NOMO-1 treated with DMSO at 0.1 percent for 48 hours (cell line): Measurements from ENCODE around the gene DOK6.

ENCODE experiments used
- DNase-seq: peaks from one replicate; lab custom pipeline; 2025; ENCODE audit not compliant: unreplicated experiment; lab: John Stamatoyannopoulos, UW

DOK6 gene

DNA sequence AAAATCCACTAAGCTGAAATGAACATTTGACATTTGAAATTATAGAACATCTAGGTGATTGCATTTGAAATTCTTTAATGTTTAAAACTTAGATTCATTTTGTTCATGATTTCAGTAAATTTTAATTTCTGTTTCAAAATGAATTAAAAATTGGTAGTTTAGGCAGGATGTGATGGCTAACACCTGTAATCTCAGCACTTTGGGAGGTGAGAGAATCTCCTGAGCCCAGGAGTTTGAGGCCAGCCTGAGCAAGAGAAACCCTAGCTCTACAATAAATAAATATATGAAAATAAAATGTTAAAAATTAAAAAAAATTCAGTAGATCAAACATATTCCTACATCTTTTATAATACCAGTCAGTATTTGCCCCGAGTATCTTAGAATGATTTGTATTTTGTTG lies 330.0 kb downstream of the DOK6 start:
- DNase-seq: no peak

DNA sequence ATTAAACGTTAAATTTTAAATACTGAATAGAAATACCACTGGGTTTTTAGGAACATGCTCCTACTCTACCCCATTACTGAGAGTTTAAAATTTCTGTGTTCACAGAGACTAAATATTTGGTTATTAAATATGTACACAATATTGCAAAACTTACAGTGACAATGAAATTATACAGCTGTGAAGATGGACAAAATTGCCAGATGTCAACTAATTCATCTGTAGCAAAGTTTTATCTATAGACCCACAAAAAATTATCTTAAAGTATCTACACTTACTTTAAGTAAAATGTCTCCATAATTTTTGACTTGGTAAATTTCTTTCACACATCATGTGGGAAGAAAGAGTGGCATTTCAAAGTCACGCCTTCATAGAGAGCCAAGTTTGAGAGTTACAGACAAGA lies 333.8 kb downstream of the DOK6 start:
- no peak for DNase-seq

DNA sequence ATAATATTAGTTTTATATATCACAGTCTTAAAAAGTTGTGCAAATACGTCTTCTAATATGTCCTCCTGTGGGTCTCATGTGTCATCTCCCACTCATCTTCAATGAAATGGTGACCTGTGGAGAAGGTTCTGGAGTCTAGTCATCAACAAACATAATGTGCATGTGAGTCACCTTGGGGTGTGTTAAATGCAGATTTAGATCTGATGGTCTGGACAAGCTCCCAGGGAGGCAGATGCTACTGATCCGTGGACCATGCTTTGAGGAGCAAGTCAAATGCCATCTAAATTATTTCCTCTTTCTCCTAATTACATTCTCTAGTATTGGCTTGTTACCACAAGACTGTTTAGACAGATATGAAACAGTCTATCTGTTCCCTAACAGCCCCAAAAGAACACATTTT lies 336.0 kb downstream of the DOK6 start:
- DNase-seq: no peak

DNA sequence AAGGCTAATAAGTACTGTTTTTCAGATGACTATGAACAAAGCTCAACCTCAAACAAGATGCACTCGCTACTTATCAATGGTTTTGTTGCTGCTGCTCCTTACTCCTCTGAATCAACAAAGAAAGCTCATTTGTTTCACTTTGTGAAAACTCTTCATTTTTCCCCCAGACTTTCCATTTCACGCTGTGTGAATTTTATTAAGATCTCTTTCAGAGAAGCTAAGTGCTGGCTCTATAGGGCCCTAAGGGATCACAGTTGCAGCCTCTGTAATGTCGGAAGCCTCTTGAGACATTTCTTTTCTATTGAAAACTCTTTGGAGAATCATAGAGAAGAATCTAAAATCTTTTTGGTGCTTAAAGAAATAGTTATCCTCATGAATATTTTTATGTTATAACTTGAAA lies 337.2 kb downstream of the DOK6 start:
- DNase-seq: no peak

DNA sequence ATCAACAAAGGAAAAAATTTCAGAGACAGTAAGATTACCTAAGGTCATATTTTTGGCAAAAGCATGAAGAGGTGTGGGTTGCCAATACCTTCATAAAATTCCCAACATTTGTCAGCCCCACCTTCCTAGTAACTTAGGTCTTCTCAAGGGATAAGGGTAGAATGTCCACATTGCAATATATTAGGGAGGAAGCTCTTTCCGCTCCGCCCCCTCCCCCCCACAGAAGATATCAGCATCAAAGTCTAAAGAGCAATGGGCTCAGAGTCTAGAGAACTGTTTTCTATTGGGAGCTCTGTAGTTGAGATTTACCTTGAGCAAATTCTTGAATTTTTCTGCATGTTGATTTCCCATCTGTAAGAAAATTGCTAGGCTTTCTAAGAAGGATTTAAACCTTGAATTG lies 346.7 kb downstream of the DOK6 start:
- DNase-seq: no peak

DNA sequence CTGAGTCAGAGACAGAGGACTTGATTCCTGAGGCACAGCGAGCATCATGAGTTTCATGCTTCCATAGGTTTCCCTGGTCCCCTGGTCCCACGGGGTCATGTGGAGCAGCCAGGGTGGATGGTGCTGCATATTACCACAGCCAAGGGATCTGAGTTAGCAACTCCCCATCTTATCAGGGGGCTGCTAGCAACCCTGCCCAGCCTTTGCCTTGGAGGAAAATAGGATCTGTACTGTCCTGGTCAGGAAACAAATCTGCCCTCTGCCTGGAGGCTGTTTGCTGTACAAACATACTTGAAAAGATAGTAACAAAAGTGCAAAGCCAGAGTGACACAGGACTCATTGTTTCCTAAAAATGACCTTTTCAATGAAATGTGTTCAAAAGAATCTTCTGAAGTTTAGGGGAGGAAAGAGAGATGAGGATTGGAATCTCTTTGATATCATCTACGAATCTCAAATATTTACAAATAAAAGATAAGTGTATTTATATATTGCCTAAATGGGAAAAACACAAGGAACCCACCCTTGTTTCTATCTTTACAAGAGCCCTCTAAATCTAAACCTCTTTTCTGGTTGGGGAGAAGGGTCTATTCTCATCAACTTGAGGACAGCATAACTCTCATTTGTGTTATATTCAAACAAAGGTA lies 352.2 kb downstream of the DOK6 start:
- no peak for DNase-seq

DNA sequence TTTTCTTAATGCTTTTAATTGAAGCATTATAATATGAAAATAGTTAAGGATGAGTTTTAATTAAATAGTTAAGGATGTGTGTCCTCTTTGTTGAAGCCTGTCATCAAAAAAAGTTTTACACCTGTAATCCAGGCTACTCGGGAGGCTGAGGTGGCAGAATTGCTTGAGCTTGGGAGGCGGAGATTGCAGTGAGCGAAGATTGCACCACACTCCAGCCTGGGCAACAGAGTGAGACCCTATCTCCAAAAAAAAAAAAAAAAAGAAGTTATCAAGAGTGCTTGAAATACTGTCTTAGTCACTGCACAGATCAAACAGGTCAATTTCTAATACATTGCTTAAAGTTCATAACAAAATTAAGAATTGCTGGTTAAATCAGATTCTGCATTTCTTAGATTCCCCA lies 353.4 kb downstream of the DOK6 start:
- DNase-seq: no peak

DNA sequence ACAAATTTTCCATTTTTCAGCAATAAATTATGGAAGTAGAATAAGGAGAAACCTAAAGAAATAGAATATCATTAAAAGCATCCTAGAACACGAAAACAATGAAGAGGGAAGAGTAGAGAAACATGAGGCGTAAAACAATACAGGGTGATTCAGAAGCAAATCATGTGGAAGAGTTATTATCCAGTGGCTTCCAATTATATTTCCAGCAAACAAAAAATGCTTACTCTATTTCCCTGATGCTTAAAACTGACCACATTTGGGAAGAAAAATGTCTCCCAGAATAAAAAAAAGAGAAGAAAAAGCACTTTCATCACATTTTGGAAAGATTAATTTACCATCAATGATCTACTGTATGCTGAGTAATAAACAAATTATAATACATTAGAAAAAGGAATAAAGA lies 354.4 kb downstream of the DOK6 start:
- DNase-seq: no peak

DNA sequence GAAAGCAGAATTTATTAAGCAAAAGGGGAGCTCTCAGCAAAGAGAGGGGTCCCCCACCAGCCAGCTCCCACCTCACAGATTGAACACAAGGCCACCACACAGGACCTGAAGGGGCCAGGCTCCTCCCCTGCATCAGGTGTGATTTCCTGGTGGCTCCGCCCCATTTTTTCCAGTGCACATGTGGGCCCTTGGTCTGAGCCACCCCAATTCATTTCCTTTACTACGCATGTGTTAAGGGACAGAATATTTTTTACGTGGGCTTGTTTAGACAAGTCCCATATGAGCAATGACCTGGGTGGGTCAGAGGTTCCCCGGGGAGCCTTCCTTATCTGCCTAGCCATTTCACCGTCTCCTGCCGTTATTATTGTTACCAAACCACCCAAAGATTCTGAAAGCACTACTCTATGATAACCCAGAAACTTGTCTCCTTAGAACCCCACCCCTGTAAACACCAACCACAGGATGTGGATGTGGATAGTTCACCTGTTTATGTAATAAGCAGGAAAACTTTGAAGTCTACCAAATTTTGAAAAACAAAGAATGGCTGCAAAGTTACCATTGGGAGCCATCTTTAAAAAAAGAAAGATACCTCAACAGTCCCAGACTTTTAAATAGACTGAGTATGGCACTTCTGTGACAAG lies 355.3 kb downstream of the DOK6 start:
- no peak for DNase-seq

DNA sequence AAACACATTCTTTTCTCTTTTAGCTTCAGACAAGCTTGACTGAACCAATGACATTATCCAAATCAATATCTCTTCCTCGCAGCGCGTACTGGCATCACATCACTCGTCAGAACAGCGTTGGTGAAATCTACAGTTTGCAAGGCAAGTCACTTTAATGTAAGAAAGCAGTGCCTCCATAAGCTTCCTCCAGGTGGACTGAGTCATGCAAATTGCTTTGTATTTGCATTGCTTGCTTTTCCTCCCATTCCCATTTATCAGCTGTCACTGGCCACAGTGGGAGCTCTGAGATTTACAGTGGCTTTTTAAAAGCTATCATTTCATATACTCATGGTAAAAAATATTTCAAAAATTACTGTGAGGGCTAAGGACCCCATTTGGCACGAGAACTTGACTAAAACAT lies 357.0 kb downstream of the DOK6 start:
- no peak for DNase-seq

DNA sequence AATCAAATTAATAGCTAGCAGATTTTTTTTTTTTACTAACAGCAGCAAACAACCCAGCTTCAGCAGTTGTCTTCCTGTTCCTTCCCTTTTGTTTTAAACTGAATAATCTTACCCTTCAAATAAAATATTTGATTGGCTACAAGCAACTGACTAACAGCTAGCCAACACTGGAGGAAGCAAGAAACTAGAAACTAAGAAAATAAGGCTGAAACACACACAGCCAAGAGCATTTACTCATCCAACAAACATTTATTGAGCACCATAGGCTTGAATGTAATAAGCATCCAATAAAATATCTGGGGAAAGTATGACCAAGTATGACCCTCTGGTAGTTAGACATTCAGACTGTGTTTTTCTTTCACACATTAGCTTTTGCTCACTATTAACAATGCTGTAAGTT lies 357.8 kb downstream of the DOK6 start:
- no peak for DNase-seq

DNA sequence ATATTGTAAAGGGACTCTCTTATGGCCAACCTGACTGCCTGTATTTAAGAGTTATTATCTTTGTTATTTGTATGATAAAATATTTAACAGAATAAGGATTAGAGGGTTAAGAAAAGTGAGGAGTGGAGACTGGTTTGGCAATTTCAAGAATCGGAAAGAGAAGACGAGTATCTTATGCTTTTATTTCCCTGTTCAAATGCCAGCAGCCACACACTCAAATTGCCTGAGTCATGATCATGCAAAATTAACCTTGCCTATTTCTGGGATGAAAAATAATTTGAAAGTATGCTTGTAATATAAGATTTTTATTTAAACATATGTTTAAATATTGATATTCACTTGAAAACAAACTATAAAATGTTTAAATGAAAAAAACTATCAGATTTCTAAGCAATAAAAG lies 358.4 kb downstream of the DOK6 start:
- DNase-seq: no peak

DNA sequence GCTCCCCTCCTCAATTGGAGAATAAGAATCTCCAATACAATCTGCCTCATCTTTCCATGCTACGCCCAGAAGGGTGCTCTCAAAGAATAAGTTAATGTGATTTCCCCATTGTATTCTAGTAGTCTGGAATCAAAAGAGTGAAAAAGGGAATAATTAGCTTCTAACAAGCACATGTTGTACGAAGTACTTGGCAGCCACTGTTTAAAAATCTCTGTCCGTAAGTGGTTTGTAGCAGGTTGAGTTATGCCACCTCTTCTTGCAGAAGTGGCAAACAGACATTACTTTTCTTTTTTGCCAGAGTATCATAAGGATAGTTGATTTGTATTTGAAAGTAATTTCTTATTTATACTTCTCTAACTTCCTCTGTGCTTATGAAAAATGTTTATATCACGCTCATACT lies 362.3 kb downstream of the DOK6 start:
- no peak for DNase-seq

DNA sequence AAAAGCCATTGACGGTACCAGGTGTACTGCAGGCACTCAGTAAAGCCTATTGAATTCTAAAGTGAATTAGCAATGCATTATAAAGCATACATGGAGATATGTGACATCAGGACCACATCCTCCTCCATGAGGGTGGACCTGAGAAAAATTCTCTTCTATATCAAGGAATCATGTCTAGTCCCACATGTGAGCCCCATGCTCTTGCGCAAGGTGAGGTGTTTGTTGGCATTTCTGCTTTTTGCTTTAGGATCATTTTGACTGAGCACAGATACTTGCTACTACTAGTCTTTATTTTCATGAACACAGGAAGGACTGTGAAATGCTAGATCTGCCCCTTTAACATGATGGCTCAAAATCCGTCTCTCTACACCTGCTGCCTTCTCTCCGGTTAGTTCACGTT lies 363.1 kb downstream of the DOK6 start:
- DNase-seq: no peak

DNA sequence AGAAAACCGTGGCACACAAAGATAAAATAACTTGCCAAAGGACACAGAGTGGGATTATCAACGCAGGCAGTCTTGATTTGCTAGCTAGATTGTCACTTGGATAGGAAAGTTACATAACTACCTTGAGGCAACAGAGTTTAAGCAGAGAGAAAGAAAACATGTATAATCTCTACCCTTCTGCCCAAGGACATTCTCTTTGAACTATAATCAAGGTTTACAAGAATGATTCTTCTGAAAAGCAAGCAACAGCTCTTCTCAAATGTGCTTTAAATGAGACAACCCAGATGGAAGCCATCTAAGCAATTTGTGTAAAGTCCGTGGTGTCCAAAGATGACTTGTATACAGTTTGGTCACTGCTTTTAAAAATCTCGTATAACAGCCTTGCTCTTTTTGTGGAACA lies 369.6 kb downstream of the DOK6 start:
- DNase-seq: no peak

DNA sequence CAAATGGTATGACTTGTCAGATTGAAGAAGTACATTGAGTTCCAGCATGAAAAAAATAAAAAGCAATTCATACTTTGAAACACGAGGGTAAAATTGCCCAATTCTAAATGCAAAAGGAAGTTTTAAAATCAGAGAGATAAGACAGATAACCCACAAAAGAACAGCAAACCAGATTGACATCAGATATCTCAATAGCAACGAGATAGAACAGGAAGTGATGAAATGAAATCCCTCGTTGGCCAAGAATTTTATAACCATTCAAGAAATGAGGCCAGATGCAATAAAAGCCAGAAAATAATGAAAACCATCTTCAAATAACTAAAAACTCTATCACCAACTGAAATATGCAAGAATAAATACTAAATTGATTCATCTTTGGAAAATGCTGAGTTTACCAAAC lies 374.1 kb downstream of the DOK6 start:
- DNase-seq: no peak

DNA sequence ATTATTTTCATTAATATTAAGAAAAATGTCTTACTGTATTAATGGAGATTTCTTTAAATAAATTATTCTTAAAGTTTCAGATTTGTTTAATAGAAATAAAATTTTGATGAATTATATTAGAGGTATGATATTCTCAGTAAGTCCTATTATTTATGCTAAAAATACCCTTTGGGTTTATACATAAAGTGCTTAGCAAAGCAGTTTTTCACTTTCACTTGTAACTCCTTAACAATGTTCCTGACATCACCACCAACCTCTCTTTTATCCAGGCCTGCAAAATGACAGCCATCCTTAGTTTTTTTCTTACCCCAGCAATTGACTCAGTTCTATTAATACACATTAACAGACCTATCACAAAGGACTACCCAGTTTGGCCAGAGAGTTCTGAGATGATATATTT lies 376.6 kb downstream of the DOK6 start:
- DNase-seq: no peak

DNA sequence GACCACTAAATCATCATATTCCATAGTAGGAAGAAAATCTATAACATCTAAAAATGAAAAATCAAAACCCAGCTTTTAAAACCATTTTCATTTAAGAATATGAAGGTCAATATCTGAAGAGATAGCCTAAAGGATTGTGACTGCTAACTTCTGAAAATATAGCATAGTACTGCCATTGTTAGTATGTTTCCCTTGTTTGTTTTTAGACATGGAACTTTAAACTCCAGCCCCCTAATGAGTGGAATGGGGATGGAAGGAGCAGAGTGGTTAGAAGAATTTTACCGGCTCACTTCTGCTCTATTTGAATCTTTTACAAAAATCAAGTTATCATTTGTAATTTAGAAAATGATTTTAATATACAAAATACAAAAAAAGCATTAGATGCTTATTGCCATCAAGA lies 378.0 kb downstream of the DOK6 start:
- DNase-seq: no peak

DNA sequence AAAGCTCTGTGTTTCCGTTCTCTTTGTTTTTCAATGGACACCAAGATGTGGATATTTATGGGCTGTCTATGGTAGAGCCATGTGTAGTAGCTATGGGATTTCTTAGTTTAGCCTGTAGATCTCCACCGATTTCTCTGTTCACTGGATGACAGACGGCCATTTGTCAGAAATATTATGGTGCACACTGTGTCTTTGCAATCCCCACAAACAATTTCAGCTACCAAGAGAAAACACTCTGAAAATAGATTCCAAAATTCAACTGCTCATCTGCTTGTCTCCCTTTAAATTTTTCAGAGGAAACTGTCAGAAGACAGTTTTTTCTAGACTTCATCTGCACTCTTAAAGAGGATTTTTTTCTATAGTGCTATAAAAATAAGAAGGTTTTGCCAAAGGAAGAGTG lies 380.2 kb downstream of the DOK6 start:
- no peak for DNase-seq

DNA sequence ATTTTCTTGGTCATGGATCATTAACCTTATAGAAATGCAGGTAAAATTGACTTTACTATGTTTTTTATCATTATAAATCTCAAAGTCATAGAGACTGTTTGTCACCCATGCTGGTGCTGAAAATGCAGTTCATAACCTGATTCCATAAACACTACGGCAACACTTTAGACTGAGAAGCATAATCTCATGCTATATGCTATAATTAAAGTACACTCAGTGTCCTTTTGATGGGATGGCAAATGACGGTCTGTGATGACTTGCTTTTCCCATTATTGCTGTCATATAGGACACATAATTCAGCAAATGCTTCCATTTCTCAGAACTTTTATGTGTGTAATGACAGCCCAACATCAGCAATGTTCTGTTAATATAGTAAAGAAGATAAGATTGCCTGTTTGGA lies 384.1 kb downstream of the DOK6 start:
- DNase-seq: no peak

DNA sequence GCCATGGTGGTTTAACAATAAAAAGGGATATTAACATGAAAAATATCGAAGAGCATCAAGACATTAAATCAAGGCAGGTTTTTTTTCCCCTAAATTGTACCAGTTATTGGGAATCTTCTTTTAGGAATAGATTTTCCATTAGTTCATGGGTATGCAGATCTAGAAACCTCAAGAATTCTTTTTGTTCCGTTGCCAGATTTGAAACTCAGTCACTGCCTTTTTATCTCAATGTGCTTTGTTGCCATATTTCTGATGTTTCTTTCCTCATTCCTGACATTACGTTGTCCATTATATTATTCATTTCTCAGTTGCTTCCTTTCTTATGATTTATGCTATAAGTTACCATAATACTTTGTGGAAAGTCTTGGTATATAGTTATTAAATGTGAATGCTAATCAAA lies 384.8 kb downstream of the DOK6 start:
- no peak for DNase-seq

DNA sequence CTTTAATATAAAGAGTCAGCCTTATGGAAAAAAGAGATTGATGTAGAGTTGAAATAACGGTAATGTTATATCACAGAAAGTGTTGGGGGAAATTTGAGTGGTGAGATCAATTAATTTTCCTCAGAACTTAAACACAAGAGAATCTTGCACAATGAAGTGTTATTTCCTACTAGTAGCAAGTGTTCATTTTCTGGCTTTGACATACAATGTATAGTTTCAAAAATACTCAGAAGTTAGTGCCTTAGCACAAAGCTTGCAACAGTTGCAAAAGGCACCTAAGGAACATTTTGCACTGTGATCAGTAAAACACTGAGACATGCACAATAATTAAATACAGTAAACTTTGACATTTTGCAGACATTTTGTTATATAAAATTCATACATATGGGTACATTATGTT lies 385.7 kb downstream of the DOK6 start:
- no peak for DNase-seq

DNA sequence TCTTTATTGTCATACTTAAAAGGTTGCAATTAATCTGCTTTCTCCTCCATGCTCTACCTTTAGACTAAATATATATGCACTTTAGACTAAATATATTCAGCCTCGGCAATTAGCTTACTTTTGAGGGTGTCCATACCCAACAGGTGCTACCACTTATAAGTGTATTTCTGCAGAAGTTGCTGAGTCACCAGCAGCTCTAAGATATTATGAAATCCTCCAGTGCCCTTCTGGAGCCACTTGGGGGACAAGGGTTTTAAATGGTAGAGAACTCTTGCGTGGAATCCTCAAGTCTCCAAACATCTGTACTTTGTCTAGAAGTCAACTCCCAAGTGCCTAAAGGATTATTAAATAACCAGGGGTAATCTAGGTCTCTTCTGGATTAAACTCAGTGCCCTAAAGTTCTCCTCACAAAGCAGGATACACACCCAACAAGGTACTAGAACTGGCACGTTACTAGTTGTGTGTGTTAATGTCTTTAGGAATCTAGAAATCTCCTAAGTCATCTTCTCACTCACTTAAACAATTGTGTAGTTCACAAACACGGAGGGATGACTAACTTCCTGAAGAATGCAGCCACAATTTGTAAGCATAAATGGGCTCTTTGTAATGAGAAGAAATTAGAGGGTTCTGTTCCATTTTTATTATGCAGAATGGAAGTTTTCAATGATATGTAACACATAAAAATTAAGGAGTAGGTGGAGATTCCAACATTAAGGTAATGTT lies 387.3 kb downstream of the DOK6 start:
- no peak for DNase-seq
